Body of pancreas (tissue), 4 donors: ENCODE measurements around the gene TACO1.

ENCODE experiments used
- CTCF ChIP-seq, 7 experiments: fragments of 450-650 bp in 4 of 7; fragments of 200-600 bp in 3 of 7; sonication (generic) in 3 of 7; IDR thresholded peaks; one replicate each; pipeline ENCODE4 v1.5.1; 2016 to 2019; ENCODE audit warnings: antibody characterized with exemption in 7 of 7
- POLR2A ChIP-seq, 3 donors: fragments of 450-650 bp; IDR thresholded peaks; one replicate each; pipeline ENCODE4 v1.6.1; 2016; ENCODE audit warnings: antibody characterized with exemption in 3 of 3, mild to moderate bottlenecking in 2 of 3

DNA sequence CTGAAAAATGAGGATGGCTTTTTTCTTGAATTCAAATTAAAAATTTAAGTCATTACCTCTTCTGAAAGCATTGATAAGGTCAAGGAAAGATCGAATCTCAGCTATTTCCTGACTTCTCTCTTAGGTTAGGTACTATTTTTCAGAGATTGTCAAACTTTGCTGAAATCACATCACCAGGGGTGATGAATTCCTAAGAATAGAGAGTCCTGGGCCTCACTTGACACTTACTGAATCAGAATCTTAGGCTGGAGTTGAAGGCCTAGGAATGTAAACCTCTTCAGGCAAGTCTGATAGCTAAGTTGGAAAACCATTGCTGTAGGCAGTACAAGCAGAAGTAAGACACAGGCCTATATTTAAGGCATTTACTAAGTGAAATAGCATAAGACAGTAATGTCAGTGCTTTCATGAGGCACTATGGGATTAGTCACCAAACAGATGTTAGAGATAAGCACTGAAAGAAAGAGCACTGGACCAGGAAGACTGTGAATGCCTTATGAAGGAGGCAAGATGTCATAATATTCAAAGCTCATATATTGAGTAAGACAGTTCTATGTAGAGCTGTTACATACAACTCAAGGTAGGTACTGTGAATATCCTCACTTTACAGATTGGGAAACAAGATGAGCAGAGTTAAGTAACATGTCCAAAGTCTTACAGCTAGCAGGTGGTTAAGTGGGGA, 28.9 kb upstream of the TACO1 start:
- TF ChIP-seq POLR2A (IDR thresholded peaks at IDR 0.05) (no peak), CTCF (IDR thresholded peaks at IDR 0.05) (no peak)
